Lower lobe of right lung (tissue), 2 donors: Measurements from ENCODE around the gene TMEM114. TPM values are rescaled to one million over a fixed set of nuclear protein-coding genes. Genes with fewer than 3 reads are reported as not detected.
A peak's percentile ranks its signal among the peaks of the same experiment; 100 is the strongest.

ENCODE experiments used
- ATAC-seq, 2 donors: fragments of 200-7000 bp; cut with Tn5 transposase; one replicate each; pipeline ENCODE4 v1.9.1; 2020 to 2022; ENCODE audit warnings: mild to moderate bottlenecking in 2 of 2, moderate library complexity in 2 of 2
- DNase-seq: peaks from one replicate; pipeline ENCODE4 v3.0.0-alpha.2; 2020
- H3K27ac ChIP-seq: fragments of 200-600 bp; one replicate; pipeline ENCODE4 v1.8.0; 2022
- H3K27me3 ChIP-seq: fragments of 200-600 bp; one replicate; pipeline ENCODE4 v1.8.0; 2022; ENCODE audit warnings: low read depth
- H3K36me3 ChIP-seq: fragments of 200-600 bp; one replicate; pipeline ENCODE4 v1.8.0; 2022; ENCODE audit warnings: mild to moderate bottlenecking
- H3K4me1 ChIP-seq: fragments of 200-600 bp; one replicate; pipeline ENCODE4 v1.8.0; 2022
- H3K4me3 ChIP-seq: fragments of 200-600 bp; one replicate; pipeline ENCODE4 v1.8.0; 2022; ENCODE audit warnings: mild to moderate bottlenecking
- H3K9me3 ChIP-seq: fragments of 200-600 bp; one replicate; pipeline ENCODE4 v1.8.0; 2022
- CTCF ChIP-seq: fragments of 200-600 bp; IDR thresholded peaks from one replicate; pipeline ENCODE4 v1.8.0; 2022; ENCODE audit warnings: antibody characterized with exemption, mild to moderate bottlenecking
- intact Hi-C: fragments of 100-400 bp; cut with DNase I; formaldehyde crosslinking; loops from one replicate; pipeline ENCODE4 v1.11.0; 2022
- total RNA-seq: library from RNA; stranded (reverse); fragmentation: NEBNext Ultra II Directional; extraction: Animal tissue kit (Norgen Biotek cat#: 25700); gene quantifications from one replicate; pipeline ENCODE4 v1.2.1, GENCODE V29; 2021
- donor health status: DM: no; HTN: yes; CAD: no; lungs with severe emphysema.

Gene TMEM114
- total RNA-seq, 1 donor from 2014 or later, result not detected

- no peak overlapping the region for H3K27ac ChIP-seq
- no peak overlapping the region for H3K4me3 ChIP-seq
- peaks cover 45% of the 10 kb centered on the region for H3K27me3 ChIP-seq
- DNase-seq, result no peak
- TF ChIP-seq CTCF, result no peak
- no peak for ATAC-seq
- no peaks in the 10 kb centered on the region for H3K36me3 ChIP-seq
- H3K4me1 ChIP-seq, result peaks cover 6% of the 10 kb centered on the region
- intact Hi-C loops, result no loop called here
- H3K9me3 ChIP-seq, result no peaks in the 10 kb centered on the region
Measured at GRCh38 chr16:8587065-8587464, 3.2 kb downstream of the TMEM114 start.

GRCh38 chr16:8585857-8586256 is 4.5 kb downstream of the TMEM114 start:
- no peak overlapping the region for H3K27ac ChIP-seq
- no peaks in the 10 kb centered on the region for H3K9me3 ChIP-seq
- ATAC-seq (no peak), DNase-seq (no peak)
- no peak overlapping the region for H3K4me3 ChIP-seq
- peaks cover 6% of the 10 kb centered on the region for H3K4me1 ChIP-seq
- no peak for TF ChIP-seq CTCF
- H3K36me3 ChIP-seq, result no peaks in the 10 kb centered on the region
- intact Hi-C loops, result no loop called here
- peaks cover 39% of the 10 kb centered on the region for H3K27me3 ChIP-seq

- Histone ChIP-seq H3K4me1 (peaks cover 6% of the 10 kb centered on the region), H3K9me3 (no peaks in the 10 kb centered on the region), H3K27ac (no peak overlapping the region), H3K4me3 (no peak overlapping the region), H3K36me3 (no peaks in the 10 kb centered on the region), H3K27me3 (peaks cover 32% of the 10 kb centered on the region)
- no peak for TF ChIP-seq CTCF
- ATAC-seq (no peak), DNase-seq (no peak)
- intact Hi-C loops, result no loop called here
Measured at GRCh38 chr16:8585041-8585440, 5.3 kb downstream of the TMEM114 start.

- H3K9me3 ChIP-seq, result no peaks in the 10 kb centered on the region
- H3K27ac ChIP-seq, result no peak overlapping the region
- H3K4me1 ChIP-seq, result no peaks in the 10 kb centered on the region
- TF ChIP-seq CTCF, result no peak
- no peaks in the 10 kb centered on the region for H3K36me3 ChIP-seq
- ATAC-seq, result peak in 1 of 2 donors; percentile 36
- peaks cover 21% of the 10 kb centered on the region for H3K27me3 ChIP-seq
- intact Hi-C loops, result no loop called here
- H3K4me3 ChIP-seq, result no peak overlapping the region
- DNase-seq, result no peak
Measured at GRCh38 chr16:8583732-8584131, 6.6 kb downstream of the TMEM114 start.

- Histone ChIP-seq H3K4me1 (no peaks in the 10 kb centered on the region), H3K4me3 (no peak overlapping the region), H3K9me3 (no peaks in the 10 kb centered on the region), H3K36me3 (no peaks in the 10 kb centered on the region), H3K27me3 (peaks cover 18% of the 10 kb centered on the region), H3K27ac (no peak overlapping the region)
- DNase-seq (no peak), ATAC-seq (no peak)
- TF ChIP-seq CTCF, result no peak
- intact Hi-C loops, result no loop called here
Measured at GRCh38 chr16:8583199-8583598, 7.1 kb downstream of the TMEM114 start.
